Body of pancreas (tissue), 4 donors: ENCODE data around the gene PGP. TPM values are rescaled to one million over a fixed set of nuclear protein-coding genes. Genes with fewer than 3 reads are reported as not detected.

Source experiments
- ATAC-seq: fragments of 150-250 bp; one replicate; pipeline ENCODE4 v1.9.1; 2016
- DNase-seq, 4 donors: peaks; one replicate each; pipeline ENCODE4 v3.0.0-alpha.2; 2019
- H3K27ac ChIP-seq, 4 donors: fragments of 200-600 bp; sonication (generic); 1 replicate in 3 of 4; 2 replicates in 1 of 4; pipeline versions ENCODE4 v1.5.1 to v1.6.1; 2016 to 2019; ENCODE audit warnings: mild to moderate bottlenecking in 1 of 4, mixed read lengths in 1 of 4, moderate library complexity in 1 of 4
- H3K27me3 ChIP-seq, 2 donors: fragments of 200-600 bp; sonication (generic); one replicate each; pipeline ENCODE4 v1.6.0; 2016; ENCODE audit warnings: mild to moderate bottlenecking in 1 of 2
- H3K36me3 ChIP-seq, 2 donors: fragments of 200-600 bp; sonication (generic); replicated peaks in 1 of 2; 2 replicates each; pipeline ENCODE4 v1.5.1; 2016; ENCODE audit warnings: low read depth in 2 of 2; ENCODE audit not compliant: insufficient read depth in 1 of 2
- H3K4me1 ChIP-seq: fragments of 200-600 bp; sonication (generic); one replicate; pipeline ENCODE4 v1.6.0; 2016
- H3K4me3 ChIP-seq, 2 donors: fragments of 200-600 bp; sonication (generic); 1 replicate in 1 of 2; 2 replicates in 1 of 2; pipeline ENCODE4 v1.5.1; 2016 to 2019
- H3K9me3 ChIP-seq, 3 donors: fragments of 200-600 bp; sonication (generic); 1 replicate in 2 of 3; 2 replicates in 1 of 3; pipeline ENCODE4 v1.5.1; 2016
- POLR2A ChIP-seq, 3 donors: fragments of 450-650 bp; IDR thresholded peaks; one replicate each; pipeline ENCODE4 v1.6.1; 2016; ENCODE audit warnings: antibody characterized with exemption in 3 of 3, mild to moderate bottlenecking in 2 of 3
- WGBS, 2 donors: methylation state at CpG; one replicate each; pipeline ENCODE4 v1.1.5; 2017; 5-methylcytosine and 5-hydroxymethylcytosine counted together
- intact Hi-C: fragments of 100-400 bp; cut with DNase I; formaldehyde crosslinking; loops from one replicate; pipeline ENCODE4 v1.15.1; 2023
- total RNA-seq, 2 donors: library from RNA; depleted of rRNA; stranded (reverse); fragments of >200 nt; gene quantifications; one replicate each; pipeline ENCODE4 v1.1.0, GENCODE V29; 2016
- TF ChIP-seq, protein P1 (sequence below), 7 experiments: fragments of 450-650 bp in 4 of 7; fragments of 200-600 bp in 3 of 7; sonication (generic) in 3 of 7; IDR thresholded peaks; one replicate each; pipeline ENCODE4 v1.5.1; 2016 to 2019; ENCODE audit warnings: antibody characterized with exemption in 7 of 7

The PGP gene
- total RNA-seq, 2 donors from 2014 or later = 7.8 to 15.8 TPM

DNA sequence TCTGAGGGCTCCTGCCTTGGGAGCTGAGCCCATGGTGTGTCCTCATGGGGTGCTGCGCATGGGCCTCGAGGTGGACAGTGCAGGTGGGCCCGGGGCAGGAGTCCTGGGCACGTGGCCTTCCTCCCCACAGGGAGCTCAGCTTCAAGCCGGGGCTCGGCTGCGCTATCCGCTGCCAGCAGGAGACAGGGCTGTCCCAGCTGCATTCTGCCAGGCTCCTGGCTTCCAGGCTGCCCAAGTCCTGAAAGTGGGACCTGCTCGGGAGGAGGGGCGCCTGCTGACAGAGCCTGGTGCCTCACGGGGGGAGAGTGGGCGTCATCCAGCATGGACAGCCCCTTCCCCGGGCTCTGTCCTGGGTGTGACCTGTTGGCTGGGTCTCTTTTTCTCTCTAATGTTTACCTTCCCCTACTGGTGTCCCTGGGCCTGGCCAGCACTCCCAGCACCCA lies 51.9 kb downstream of the PGP start:
- intact Hi-C loops = no loop called here
- WGBS, 2 donors = 84 to 100% methylated on average over 2 to 13 of the region's 13 CpGs

DNA sequence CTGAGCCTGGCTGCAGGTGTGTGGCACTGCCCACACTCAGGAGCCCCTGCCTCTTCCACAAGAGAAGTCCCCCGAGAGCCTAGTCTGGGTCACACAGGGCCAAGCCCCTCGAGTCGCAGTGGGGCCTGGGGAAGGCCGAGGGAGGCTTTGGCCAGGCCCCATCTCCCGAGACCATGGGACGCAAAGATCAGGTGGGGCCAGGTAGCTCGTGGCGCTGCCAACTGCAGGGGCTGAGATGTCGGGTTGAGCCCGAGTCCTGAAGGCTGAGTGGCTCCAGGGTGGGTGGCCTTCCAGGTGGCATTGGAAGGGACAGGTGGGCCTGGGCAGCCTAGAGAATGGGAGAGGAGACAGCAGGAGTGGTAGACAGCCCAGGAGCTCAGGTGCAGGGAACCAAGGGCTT lies 52.7 kb downstream of the PGP start:
- Histone ChIP-seq H3K9me3 (no peaks in the 10 kb centered on the region), H3K36me3 (no peaks in the 10 kb centered on the region), H3K27me3 (no peaks in the 10 kb centered on the region), H3K4me3 (no peak overlapping the region), H3K4me1 (peaks cover 28% of the 10 kb centered on the region), H3K27ac (peak overlapping the region in 1 of 4 donors; percentile 44)
- no peak for DNase-seq
- intact Hi-C loops = no loop called here
- no peak for ATAC-seq
- TF ChIP-seq POLR2A (IDR thresholded peaks at IDR 0.05) = no peak
- TF ChIP-seq, protein P1, sequence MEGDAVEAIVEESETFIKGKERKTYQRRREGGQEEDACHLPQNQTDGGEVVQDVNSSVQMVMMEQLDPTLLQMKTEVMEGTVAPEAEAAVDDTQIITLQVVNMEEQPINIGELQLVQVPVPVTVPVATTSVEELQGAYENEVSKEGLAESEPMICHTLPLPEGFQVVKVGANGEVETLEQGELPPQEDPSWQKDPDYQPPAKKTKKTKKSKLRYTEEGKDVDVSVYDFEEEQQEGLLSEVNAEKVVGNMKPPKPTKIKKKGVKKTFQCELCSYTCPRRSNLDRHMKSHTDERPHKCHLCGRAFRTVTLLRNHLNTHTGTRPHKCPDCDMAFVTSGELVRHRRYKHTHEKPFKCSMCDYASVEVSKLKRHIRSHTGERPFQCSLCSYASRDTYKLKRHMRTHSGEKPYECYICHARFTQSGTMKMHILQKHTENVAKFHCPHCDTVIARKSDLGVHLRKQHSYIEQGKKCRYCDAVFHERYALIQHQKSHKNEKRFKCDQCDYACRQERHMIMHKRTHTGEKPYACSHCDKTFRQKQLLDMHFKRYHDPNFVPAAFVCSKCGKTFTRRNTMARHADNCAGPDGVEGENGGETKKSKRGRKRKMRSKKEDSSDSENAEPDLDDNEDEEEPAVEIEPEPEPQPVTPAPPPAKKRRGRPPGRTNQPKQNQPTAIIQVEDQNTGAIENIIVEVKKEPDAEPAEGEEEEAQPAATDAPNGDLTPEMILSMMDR (IDR thresholded peaks at IDR 0.05) = no peak
- WGBS, 2 donors = 87% methylated on average over 10 of the region's 10 CpGs; no CpG with 5 or more reads in 1 of the 2 donors

More for the DNA sequence above, 51.9 kb downstream of the PGP start:
- ATAC-seq = no peak
- Histone ChIP-seq H3K4me1 (peaks cover 20% of the 10 kb centered on the region), H3K27me3 (no peaks in the 10 kb centered on the region), H3K27ac (no peak overlapping the region), H3K36me3 (no peaks in the 10 kb centered on the region), H3K9me3 (no peaks in the 10 kb centered on the region), H3K4me3 (no peak overlapping the region)
- TF ChIP-seq, protein P1 (IDR thresholded peaks at IDR 0.05) = no peak
- TF ChIP-seq POLR2A (IDR thresholded peaks at IDR 0.05) = no peak
- no peak for DNase-seq

Other genes with a start within 250 kb of the PGP start
- not detected for gene RNF151, start 248.0 kb downstream of the PGP start, total RNA-seq
- gene TBL3, start 242.8 kb downstream of the PGP start, total RNA-seq = 10 to 100 TPM; 38.9 to 40.7 TPM
- gene NOXO1, start 233.4 kb downstream of the PGP start, total RNA-seq = not detected
- 10 to 100 TPM; 13.2 to 35.9 TPM for gene GFER, start 230.6 kb downstream of the PGP start, total RNA-seq
- 1 to 10 TPM in 1 of 2 donors, under 1 TPM in 1; 0.33 to 1.6 TPM for gene SYNGR3, start 224.9 kb downstream of the PGP start, total RNA-seq
- 10 to 100 TPM; 41.0 to 55.4 TPM for gene ZNF598, start 205.0 kb downstream of the PGP start, total RNA-seq
- not detected for gene NPW, start 195.1 kb downstream of the PGP start, total RNA-seq
- 10 to 100 TPM; 32.7 to 87.3 TPM for gene NHERF2, start 187.9 kb downstream of the PGP start, total RNA-seq
- gene NTHL1, start 167.0 kb downstream of the PGP start, total RNA-seq = 10 to 100 TPM; 15.2 to 19.7 TPM
- 100 to 1,000 TPM in 1 of 2 donors, 10 to 100 TPM in 1; 73.9 to 152 TPM for gene TSC2, start 166.9 kb downstream of the PGP start, total RNA-seq
- gene PKD1, start 78.9 kb downstream of the PGP start, total RNA-seq = 100 to 1,000 TPM in 1 of 2 donors, 10 to 100 TPM in 1; 78.9 to 237 TPM
- 10 to 100 TPM; 25.4 to 28.8 TPM for gene RAB26, start 66.2 kb downstream of the PGP start, total RNA-seq
- 10 to 100 TPM; 22.7 to 29.3 TPM for gene TRAF7, start 59.1 kb downstream of the PGP start, total RNA-seq
- gene CASKIN1, start 18.2 kb downstream of the PGP start, total RNA-seq = under 1 TPM; 0.66 to 0.78 TPM
- 10 to 100 TPM; 32.4 to 59.0 TPM for gene MLST8, start 9.4 kb downstream of the PGP start, total RNA-seq
- gene BRICD5, start 4.0 kb downstream of the PGP start, total RNA-seq = 1 to 10 TPM; 1.8 to 3.3 TPM
- 10 to 100 TPM; 22.3 to 48.1 TPM for gene E4F1, start 8.8 kb upstream of the PGP start, total RNA-seq
- gene DNASE1L2, start 21.6 kb upstream of the PGP start, total RNA-seq = 1 to 10 TPM in 1 of 2 donors, not detected in 1; 1.3 TPM
- 100 to 1,000 TPM in 1 of 2 donors, 10 to 100 TPM in 1; 58.9 to 102 TPM for gene ECI1, start 36.7 kb upstream of the PGP start, total RNA-seq
- gene RNPS1, start 53.3 kb upstream of the PGP start, total RNA-seq = 10 to 100 TPM; 48.5 to 61.6 TPM
- gene ABCA3, start 125.9 kb upstream of the PGP start, total RNA-seq = 10 to 100 TPM; 13.8 to 21.0 TPM
- gene CCNF, start 214.6 kb upstream of the PGP start, total RNA-seq = 1 to 10 TPM in 1 of 2 donors, under 1 TPM in 1; 0.99 to 2.3 TPM
- gene TEDC2, start 245.3 kb upstream of the PGP start, total RNA-seq = not detected